Stimulated activated CD4-positive, alpha-beta T cell treated with anti-CD3 and anti-CD28 coated beads, Interleukin-4, amount 100 ng/mL, for 24 hours (primary cell): ENCODE measurements around the gene KSR1.
A peak's percentile ranks its signal among the peaks of the same experiment; 100 is the strongest.
"Not testable (repeated sequence)": the region's sequence is repeated elsewhere in the genome, so short reads cannot be mapped to it uniquely, and the experiment has no call there.

Source experiments
- DNase-seq: peaks from one replicate; pipeline ENCODE4 v3.0.0-alpha.2; 2020

KSR1 gene

DNA sequence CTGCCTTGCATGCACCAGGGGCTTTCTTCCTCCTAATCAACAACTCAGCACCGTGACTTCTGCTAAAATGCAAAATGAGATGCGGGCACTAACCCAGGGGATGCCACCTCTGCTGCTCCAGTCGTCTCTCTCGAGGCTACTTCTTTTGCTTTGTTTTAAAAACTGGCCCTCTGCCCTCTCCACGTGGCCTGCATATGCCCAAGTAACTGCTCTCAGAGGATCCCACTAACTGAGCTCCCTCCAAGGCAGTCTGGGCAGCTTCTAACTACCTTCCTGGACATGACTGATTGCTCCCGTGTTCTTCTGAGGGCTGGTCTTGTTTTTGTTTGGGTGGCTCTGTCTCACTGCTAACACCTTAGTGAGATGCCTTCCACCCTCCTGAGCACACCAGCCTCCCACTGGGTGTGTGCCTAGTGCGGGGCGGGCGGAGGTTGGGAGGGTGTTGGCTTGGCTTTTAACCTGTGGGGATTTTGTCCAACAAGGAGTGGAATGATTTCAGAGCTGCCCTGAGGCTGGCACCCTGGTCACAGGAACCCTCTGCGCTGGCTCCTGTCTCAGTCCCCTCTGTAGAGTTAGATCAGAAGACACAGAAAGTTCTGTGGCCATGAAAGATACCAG, 165.8 kb downstream of the KSR1 start:
- no peak for DNase-seq

DNA sequence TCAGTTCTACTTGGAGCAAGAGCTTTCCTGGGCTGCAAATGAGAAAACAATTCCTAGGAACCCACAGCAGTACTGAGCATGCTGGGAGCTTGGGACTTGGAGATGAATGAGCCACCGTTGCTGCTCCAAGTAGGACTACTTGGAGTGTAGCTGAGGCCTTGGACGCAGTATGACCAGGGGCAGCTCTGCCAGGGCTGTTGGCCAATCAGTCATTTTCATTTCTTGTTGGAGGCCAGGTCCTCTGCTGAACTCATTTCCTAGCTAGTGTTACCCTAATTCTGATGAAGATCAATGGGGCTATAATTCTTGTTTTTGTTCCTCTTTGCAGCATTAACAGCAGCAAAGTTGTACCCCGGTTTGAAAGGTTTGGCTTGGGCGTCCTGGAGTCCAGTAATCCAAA, 166.7 kb downstream of the KSR1 start:
- DNase-seq: no peak

DNA sequence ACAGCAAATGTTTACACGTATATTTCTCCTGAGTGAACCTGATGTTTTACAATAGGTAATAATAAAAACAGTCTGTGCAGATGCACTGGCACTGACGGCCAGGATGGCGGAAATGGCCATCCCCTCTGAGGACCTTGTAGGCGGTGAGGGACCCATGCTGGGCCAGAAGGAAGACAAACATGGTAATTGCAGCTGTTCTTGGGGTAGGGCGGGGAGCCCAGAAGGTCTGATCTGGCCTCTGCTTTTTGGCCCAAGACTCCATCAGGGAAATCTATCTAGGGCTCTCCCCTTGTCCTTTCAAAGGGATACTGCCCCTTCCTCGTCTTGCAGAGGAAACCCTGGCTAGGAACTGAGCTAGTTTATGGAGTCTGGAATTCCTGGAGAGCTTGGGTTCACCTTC, 167.4 kb downstream of the KSR1 start:
- DNase-seq: no peak

DNA sequence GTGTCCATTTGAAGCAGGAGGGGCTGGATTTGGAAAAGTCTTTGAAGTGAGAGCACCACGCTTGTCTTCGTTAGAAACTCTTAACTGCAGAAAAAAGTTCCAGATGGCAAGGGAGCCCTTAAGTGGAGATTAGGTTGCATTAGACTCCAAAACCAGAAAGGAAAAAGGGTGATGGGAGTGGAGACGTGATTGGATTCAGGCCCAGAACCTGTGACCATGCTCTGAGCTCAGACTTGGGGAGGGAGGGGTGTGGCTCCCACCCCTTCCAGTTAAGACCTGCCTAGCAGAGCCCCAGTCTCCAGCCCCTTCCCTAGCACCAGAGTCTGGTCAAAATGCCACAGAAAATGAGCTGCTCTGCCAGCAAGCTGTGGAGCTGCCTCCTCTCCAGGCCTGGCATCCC, 168.3 kb downstream of the KSR1 start:
- no peak for DNase-seq

DNA sequence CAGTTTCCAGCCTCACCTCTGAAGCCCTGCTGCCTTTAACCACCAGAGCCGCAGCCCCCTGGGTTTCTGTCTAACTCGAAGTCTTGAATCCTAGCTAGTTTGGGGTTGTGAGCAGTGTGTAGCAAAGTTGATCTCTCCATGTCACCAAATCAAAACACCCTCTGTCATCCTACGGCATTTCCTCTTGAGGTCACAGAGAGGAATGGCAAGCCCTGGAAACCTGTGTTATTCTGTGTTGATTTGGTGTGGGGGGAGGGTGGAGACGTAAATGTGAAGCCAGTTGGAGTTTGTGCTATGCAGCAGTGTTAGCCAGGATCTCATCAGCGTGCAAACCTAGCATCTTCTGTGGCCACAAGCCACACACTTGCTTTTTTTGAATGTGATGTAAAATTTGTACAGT, 169.6 kb downstream of the KSR1 start:
- no peak for DNase-seq

DNA sequence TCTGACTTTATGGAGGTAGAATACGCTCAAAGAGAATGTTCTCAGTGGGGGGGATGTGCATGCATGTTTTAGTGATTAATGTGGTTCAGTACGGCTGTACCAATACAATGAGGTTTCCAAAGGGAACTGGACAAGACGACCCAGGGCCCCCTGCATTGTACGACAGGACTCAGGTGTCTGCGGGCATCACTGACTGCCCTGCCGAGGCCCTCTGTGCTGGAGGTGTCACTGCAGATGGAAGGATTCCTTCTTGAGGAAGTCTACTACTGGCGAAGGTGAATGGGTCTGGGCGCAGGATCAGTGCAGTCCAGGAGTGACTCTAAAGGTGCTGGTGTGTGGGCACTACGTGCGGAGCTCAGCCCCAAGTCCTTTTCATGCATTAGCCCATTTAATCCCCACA, 171.3 kb downstream of the KSR1 start:
- DNase-seq: no peak

DNA sequence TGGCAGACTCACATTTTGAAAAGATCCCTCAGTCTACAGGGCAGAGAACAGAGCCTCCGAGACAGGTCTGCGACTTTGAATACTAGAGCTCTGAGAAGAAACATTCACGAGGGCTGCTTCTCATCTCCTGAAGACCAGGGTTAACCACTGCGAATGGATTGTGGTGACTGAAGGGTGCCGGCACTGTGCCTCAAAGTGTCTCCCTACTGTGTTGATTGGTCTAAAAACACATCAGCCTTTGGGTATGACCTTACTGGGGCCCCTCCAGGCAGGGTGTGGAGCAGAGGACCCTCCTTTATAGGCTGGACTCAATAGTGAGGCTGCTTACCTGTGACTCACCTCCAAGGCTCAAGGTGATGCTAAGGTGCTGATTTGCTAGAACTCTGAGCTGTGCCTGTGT, 172.1 kb downstream of the KSR1 start:
- DNase-seq: no peak

DNA sequence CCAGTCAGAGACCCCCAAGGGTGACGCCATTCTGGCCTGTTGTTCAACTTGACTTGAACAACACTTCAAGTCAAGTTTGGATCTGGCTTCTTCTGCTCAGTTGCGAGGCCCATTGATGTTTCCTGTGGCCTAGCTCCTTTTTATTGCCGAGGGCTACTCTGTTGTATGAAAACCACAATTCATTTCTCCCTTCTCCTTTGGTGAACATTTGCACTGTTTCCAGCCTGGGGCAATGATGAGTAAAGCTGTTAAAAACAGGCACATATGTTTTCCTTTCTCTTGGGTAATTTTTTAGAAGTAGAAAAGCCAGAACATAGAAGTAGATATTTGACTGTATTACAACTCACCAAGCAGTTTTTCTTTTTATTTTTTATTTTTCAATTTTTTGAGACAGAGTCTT, 173.0 kb downstream of the KSR1 start:
- not testable (repeated sequence) for DNase-seq

DNA sequence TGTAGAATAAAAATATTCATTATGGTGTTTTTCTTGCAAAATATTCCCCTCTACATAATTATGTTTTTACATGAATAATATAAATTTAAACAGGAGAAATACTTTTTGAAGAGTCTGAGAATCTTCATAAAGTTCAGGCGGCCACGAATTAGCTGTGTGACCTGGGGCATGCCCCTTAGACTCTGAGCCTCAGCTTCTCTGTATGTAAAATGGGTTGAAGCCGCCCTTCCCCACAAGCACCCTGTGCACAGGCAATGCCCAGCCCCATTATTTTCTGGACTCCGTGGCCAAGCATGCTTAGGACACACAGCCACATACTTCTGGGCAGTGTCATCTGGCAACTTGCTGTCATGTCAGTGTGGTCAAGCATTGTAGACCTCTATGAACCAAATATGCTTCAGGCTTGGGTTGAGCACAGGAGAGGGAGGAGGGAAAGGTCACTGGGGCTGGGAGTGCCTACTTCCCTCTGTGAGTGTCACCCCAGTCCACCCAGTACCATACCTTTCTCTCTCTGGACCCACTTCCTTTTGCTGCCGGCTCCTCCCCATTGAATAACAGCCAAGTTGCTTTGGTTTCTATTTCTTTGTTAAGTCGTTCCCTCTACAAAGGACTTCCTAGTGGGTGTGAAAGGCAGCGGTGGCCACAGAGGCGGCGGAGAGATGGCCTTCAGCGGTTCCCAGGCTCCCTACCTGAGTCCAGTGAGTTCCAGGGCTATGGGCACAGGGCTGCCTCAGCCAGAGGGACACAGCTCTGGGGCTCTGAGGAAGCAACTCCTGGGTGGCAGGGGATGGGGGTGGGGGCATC, 174.6 kb downstream of the KSR1 start, which contains the start of gene LGALS9:
Gene LGALS9, plus strand, starts transcription at position 582 of the 804 bp plus-strand sequence. Its CDS starts 78 bp downstream, at position 660.
- DNase-seq: peak; percentile 19

DNA sequence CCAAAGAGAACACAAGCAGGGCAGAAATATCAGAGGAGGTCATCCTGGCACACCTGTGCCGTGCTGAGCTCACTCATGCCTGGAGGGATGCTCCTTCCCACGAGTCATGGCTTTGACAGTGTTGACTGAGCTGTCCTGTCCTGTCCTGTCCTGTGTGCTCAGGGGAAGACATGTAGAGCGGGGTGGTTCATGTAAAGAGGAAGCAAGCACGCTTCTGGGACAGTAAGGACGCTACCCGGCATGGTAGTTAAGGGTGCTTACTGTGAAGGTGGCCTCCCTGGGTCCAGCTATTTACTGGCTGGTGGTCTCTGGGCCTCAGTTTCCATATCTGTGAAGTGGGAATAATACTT, 175.1 kb downstream of the KSR1 start:
- DNase-seq: peak; percentile 15

DNA sequence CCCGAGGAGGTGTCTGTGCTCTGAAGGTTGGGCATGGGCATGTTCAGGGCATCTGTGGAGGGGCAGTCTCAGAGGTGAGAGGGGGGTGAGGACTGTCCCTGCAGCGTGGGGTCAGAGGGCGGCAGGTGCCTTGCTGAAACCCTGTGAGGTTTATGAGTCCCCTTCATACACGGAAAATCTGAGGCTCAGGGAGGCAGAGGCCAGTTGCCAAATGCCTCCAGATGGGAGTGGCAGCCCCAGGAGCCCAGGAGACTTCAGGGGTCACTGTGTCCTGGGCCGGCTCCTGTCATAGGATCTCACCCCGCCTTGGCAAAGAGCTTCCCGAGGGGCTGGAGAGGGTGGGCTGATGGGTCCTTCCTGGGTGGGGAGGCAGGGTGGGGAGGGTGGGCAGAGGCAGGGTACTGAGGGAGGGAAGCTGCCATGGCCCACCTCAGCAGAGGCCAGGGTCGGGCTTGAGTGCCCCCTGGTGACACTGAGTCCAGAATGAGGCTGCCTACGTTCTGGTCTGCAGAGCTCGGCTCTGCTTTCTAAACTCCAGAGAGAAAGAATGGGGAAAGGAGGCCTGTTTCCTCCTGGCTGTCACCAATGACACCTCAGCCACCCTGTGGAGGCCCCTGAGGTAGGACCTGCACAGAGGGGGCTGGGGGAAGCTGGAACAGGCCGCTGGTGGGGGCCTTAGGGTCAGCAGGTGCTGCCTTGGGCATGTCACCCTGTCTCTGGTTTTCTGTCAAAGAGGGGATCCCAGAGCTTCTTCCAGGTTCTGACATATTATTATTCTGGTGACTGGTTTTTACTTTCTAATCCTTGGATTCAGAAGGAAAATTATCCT, 175.9 kb downstream of the KSR1 start:
- DNase-seq: no peak

DNA sequence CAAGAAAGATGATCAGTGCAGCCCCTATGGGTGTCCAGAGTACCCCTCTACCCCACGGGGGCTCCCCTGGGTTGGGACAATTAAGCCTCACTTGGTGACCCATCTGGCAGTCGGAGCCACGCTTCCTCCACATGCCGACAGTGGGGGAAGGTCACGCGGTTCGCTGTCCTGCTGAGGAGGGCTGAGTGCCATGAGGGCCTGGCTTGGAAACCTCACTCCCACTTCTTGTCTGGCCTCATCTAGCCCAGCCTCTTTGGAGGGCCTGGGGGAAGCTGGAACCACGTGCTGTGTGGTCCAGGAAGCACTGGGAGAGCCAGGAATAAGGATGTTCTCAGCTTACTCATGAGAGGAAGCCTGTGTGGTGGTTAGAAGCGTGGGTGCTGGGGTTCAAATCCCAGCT, 176.5 kb downstream of the KSR1 start:
- not testable (repeated sequence) for DNase-seq

DNA sequence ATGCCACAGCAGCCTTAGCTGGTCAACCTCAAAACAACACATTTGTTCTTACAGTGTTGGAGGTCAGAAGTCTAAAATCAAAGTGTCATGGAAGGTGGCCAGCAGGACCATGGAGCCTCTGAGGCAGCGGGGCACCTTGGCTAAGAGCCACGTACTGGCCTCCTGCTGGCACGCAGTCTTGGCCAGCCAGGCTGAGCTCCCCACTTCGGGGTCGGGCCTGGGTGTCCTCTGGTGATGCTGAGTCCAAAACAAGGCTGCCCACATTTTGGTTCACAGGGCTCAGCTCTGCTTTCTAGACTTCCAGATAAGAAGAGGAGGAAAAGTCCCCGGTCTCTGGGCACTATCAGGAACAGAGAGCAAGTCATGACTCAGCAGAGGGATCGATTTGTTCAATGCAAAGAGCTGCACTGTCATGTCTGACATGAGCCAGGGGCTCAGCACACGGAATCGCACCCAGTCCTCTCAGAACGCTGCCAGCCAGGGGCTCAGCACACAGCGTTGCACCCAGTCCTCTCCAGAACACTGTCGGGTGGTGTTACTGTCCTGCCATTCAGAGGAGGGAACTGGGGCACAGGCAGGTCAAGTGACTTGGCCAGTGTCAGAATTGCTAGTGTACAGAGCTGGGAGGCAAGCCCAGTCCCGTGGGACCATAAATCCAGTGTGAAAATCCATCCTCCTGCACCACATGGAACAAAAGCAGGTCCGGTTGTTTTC, 177.2 kb downstream of the KSR1 start:
- no peak for DNase-seq

DNA sequence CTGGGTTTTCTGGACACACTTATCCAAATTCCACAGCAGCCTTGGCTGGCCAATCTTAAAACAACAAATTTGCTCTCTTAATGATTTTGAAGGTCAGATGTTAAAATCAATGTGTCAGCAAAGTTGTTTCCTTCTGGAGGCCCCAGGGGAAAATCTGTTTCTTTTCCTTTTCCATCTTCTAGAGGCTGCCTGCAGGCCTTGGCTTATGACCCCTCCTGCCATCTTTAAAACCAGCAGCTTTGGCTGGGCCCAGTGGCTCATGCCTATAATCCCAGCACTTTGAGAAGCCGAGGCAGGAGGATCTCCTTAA, 177.7 kb downstream of the KSR1 start:
- no peak for DNase-seq

DNA sequence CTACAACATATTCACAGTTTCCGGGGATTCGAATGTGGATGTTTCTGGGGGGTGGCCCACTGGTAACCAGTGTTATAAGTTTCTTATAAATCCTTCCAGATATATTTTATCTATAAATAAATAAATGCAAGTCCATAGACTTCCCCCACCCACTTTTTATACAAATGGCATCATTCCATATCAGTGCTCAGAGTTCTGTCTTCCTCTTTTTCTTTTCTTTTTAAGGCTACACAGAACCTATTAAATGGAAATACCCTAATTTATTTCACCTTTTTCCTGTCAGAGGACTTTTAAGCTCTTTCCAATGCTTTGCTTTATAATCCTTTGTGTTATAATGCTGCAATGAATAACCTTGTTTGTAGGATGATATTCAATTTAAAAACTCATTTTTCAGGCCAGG, 178.5 kb downstream of the KSR1 start:
- DNase-seq: no peak

DNA sequence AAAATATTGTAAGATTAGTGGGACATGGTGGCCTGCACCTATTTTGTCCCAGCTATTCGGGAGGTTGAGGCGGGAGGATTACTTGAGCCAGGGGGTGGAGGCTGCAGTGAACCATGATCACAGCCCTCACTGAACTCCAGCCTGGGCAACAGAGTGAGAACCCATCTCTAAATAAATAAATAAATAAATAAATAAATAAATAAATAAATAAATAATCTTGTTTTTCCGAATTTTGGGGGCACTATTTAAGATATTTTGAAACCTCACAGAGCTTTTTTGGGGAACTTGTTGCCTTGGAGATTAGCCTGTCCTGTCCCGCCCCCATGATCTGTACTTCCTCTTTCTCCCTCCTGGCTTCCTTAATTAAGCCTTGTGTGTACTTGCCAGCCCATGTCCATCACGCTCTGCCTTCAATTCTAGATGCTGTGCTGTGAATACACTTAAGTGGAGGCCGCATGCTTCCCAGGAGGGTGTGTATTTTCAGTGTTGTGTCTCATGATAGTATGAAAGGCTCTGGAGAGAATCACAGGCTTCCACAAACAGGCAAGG, 179.1 kb downstream of the KSR1 start:
- DNase-seq: no peak

DNA sequence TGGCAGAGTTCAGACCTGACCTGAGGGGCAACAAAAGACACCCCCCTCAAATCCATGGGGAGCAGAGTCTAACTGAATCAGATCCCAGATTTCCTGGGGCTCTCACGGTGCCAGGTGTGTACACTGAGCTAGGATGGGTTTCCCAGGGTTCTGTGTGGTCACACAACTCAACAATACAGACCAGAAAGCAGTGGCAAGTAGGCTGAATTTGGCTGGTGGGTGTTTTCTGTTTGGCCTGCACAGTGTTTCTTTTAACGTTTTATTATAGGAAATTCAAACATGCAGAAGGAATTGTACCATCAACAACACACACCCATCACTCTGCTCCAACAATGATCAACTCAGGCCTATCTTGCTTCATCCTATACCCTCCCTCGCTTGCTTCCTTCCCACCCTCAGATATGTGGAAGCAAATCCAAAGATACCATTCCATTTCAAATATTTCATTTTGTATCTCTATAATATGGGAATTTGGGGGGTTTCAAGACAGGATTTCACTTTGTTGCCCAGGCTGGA, 179.8 kb downstream of the KSR1 start:
- not testable (repeated sequence) for DNase-seq

DNA sequence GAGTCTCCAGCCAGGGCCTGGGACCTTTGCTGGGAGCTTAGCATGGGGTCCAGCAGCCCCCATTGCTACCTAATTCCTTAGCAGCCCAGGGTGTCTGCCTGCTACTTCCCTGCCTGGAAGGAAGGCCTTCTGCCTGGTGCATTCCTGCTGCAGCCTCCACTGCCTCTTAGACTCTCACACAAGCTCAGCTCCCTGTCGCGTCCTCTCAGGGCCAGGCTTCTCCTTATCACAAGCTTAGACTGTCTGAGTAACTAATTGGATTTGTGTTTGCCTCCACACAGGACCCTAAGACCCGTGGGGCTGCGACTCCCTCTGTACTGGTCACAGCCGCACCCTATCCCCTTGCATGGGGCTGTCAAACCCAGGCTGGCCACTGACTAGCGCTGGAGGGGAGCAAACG, 181.6 kb downstream of the KSR1 start:
- not testable (repeated sequence) for DNase-seq

DNA sequence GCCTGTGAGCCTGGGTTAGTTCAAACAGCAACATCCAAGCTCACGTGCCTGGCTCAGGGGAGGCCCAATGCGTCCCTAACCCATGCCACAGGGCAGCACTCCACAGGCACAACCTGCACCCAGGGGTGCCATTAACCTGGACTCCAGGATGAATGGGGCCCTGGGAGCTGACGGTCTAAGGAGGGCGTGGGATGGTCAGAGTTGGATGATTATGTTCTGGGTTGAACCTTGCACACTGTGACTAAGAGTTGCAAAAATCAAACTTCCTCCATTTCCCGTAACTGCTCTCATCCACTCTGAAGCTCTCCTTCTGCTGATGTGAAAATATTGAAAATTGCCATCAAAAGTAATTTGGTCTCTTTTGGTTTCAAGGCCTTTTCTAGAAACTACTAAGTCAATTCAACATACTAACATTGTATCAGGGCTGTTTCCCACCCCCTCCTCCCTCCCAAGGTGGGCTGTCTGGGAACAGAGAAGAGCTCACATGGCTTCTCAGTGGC, 182.2 kb downstream of the KSR1 start:
- DNase-seq: not testable (repeated sequence)

DNA sequence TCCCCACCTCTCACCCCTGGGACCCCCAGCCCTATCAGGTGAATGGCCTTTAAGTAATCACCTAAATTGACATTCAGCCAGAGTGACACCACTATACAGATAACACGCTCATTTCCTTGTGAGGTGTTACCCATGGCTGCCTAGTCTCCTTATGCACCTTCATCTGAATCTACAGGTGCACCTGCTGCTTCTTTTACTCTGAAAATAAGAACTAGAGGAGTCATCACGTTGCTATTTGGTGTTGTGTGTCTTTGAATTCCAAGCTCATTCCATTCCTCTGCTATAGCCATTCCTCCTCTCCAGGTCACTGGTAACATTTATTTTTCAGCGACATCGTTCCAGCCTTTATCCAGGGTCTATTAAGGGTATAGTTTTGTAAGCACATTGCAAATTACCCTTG, 184.5 kb downstream of the KSR1 start:
- no peak for DNase-seq

DNA sequence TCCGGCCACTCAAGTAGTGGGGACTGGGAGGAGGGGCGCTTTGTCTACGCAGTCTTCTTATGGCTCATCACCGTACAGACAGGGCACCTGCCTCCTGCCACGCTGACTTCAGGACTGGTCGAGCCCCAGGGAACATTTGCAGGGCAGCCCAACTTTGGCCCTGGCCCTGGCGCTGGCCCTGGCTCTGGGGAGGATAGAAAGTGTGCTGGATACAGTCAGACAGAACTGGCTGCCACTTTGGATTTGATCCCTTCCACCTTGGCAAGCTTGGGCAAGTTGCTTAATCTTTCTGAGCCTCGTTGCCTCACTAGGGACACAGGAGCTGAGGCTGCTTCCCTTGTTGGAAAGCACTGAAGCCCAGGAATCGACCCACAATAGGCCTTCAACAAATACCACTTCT, 188.3 kb downstream of the KSR1 start:
- no peak for DNase-seq

DNA sequence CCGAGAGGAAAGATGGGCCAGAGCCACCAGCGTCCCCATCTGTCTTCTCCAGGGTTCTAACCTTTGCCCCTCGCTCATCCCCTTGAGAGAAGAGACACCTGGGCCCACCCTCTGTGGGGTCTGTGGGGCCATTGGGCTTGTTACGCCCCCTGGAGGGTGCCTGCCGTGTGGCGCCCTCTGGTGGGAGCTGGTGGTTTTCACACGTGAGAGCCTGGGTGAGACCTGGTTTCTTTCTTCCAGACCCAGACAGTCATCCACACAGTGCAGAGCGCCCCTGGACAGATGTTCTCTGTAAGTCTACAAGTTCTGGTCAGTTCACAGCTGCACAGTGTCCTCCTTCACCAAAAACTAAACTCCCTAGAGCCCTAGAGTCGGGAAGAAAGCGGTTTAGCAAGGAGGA, 189.4 kb downstream of the KSR1 start:
- DNase-seq: not testable (repeated sequence)

DNA sequence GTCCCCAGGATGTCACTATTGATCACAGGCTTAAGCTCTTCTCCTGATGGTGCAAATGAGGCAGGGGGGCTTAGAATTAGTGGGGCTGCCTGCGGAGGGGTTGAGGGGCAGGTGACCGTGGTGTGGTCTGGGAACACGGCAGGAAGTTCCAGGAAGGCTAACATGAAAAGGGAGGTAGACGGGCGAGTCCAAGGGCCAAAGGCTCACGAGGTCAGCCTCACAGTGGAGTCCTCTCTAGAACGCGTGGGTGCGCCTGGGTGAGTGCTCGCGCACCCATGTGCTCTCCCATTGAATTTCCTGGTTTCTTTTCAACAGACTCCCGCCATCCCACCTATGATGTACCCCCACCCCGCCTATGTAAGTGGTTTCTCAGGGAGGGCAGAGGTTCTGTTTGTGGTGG, 190.0 kb downstream of the KSR1 start:
- DNase-seq: no peak
